Right lung (tissue), 5 donors: ENCODE data around the gene PGD. TPM values are rescaled to one million over a fixed set of nuclear protein-coding genes. Genes with fewer than 3 reads are reported as not detected.
"Not testable (repeated sequence)": the region's sequence is repeated elsewhere in the genome, so short reads cannot be mapped to it uniquely, and the experiment has no call there.

ENCODE experiments used
- DNase-seq, 2 donors: peaks; one replicate each; pipeline ENCODE4 v3.0.0-alpha.2; 2013
- polyA plus RNA-seq, 5 donors: library from polyadenylated mRNA; unstranded; fragments of 120-200 nt; gene quantifications; one replicate each; pipeline versions ENCODE4 v1.2.1 to v1.2.3, GENCODE V29; 2013; ENCODE audit warnings: inconsistent platforms in 1 of 5, low replicate concordance in 1 of 5; ENCODE audit not compliant: insufficient read length in 5 of 5, insufficient read depth in 1 of 5

The PGD gene
- polyA plus RNA-seq, 5 donors, result 134 to 178 (median 152) TPM

- DNase-seq, result no peak
Measured at GRCh38 chr1:10432910-10433700, 34.2 kb downstream of the PGD start.

- no peak for DNase-seq
Measured at GRCh38 chr1:10433790-10434189, 34.9 kb downstream of the PGD start.

- DNase-seq, result no peak
Measured at GRCh38 chr1:10434590-10434989, 35.7 kb downstream of the PGD start.

GRCh38 chr1:10437052-10437451, 38.2 kb downstream of the PGD start:
- no peak for DNase-seq

- DNase-seq, result no peak
Measured at GRCh38 chr1:10438677-10439163, 39.9 kb downstream of the PGD start.

- no peak for DNase-seq
Measured at GRCh38 chr1:10440305-10440704, 41.4 kb downstream of the PGD start.

GRCh38 chr1:10440794-10441193, 41.9 kb downstream of the PGD start:
- no peak for DNase-seq

GRCh38 chr1:10444248-10444647, 45.4 kb downstream of the PGD start:
- no peak for DNase-seq

GRCh38 chr1:10444795-10445397, 46.0 kb downstream of the PGD start:
- no peak for DNase-seq

GRCh38 chr1:10446790-10447422, 48.0 kb downstream of the PGD start:
- DNase-seq, result no peak

- no peak for DNase-seq
Measured at GRCh38 chr1:10449751-10450150, 50.9 kb downstream of the PGD start, which contains the start of gene CORT. Gene CORT, plus strand, starts transcription at chr1:10450031. Its CDS starts 193 bp downstream, at chr1:10450224.

GRCh38 chr1:10450156-10450814, 51.4 kb downstream of the PGD start:
- DNase-seq, result no peak

- DNase-seq, result no peak
Measured at GRCh38 chr1:10450836-10451235, 52.0 kb downstream of the PGD start.

- DNase-seq, result no peak
Measured at GRCh38 chr1:10451287-10451686, 52.4 kb downstream of the PGD start.

GRCh38 chr1:10456048-10456447, 57.2 kb downstream of the PGD start:
- no peak for DNase-seq

GRCh38 chr1:10456661-10457060, 57.8 kb downstream of the PGD start:
- DNase-seq, result no peak

GRCh38 chr1:10457462-10457861, 58.6 kb downstream of the PGD start:
- not testable (repeated sequence) for DNase-seq

- DNase-seq, result no peak
Measured at GRCh38 chr1:10457875-10458274, 59.0 kb downstream of the PGD start.

- DNase-seq, result no peak
Measured at GRCh38 chr1:10459184-10459583, 60.3 kb downstream of the PGD start.

- DNase-seq, result no peak
Measured at GRCh38 chr1:10467078-10467477, 68.2 kb downstream of the PGD start.

- no peak for DNase-seq
Measured at GRCh38 chr1:10470043-10470442, 71.2 kb downstream of the PGD start.
